Iris pigment epithelial cell (primary cell): Measurements from ENCODE around the gene KRT83.
"Not testable (repeated sequence)": the region's sequence is repeated elsewhere in the genome, so short reads cannot be mapped to it uniquely, and the experiment has no call there.

Source experiments
- DNase-seq: peaks from one replicate; pipeline ENCODE4 v3.0.0-alpha.2; 2011; ENCODE audit warnings: low read depth

KRT83 gene

GRCh38 chr12:52353766-52354165 is 32.6 kb upstream of the KRT83 start:
- no peak for DNase-seq

GRCh38 chr12:52352951-52353350 is 31.8 kb upstream of the KRT83 start:
- DNase-seq = no peak

GRCh38 chr12:52351196-52352059 is 30.2 kb upstream of the KRT83 start:
- no peak for DNase-seq

- no peak for DNase-seq
These were observed 29.6 kb upstream of the KRT83 start for GRCh38 chr12:52350786-52351185.

- no peak for DNase-seq
These were observed 28.9 kb upstream of the KRT83 start for GRCh38 chr12:52350021-52350620.

- peak; percentile 43 for DNase-seq
These were observed 28.0 kb upstream of the KRT83 start for GRCh38 chr12:52349196-52349595.

GRCh38 chr12:52347551-52348510 is 26.6 kb upstream of the KRT83 start:
- DNase-seq = no peak

- DNase-seq = no peak
These were observed 25.8 kb upstream of the KRT83 start for GRCh38 chr12:52347016-52347415.

- DNase-seq = no peak
These were observed 25.4 kb upstream of the KRT83 start for GRCh38 chr12:52346593-52346992.

- not testable (repeated sequence) for DNase-seq
These were observed 23.8 kb upstream of the KRT83 start for GRCh38 chr12:52345041-52345440.

- no peak for DNase-seq
These were observed 22.9 kb upstream of the KRT83 start for GRCh38 chr12:52344111-52344510.

- no peak for DNase-seq
These were observed 22.4 kb upstream of the KRT83 start for GRCh38 chr12:52343550-52343949.

- no peak for DNase-seq
These were observed 21.7 kb upstream of the KRT83 start for GRCh38 chr12:52342781-52343490.

- no peak for DNase-seq
These were observed 19.9 kb upstream of the KRT83 start for GRCh38 chr12:52341066-52341580.

GRCh38 chr12:52338241-52338960 is 17.2 kb upstream of the KRT83 start:
- DNase-seq = no peak

GRCh38 chr12:52337054-52337453 is 15.9 kb upstream of the KRT83 start:
- peak; percentile 9 for DNase-seq

- no peak for DNase-seq
These were observed 15.4 kb upstream of the KRT83 start for GRCh38 chr12:52336641-52337040.

- DNase-seq = no peak
These were observed 14.5 kb upstream of the KRT83 start for GRCh38 chr12:52335598-52336262.

GRCh38 chr12:52334185-52334584 is 13.0 kb upstream of the KRT83 start:
- no peak for DNase-seq

- DNase-seq = no peak
These were observed 12.1 kb upstream of the KRT83 start for GRCh38 chr12:52333321-52333720.
